ENCODE measurements around the gene TSG101.

DNA sequence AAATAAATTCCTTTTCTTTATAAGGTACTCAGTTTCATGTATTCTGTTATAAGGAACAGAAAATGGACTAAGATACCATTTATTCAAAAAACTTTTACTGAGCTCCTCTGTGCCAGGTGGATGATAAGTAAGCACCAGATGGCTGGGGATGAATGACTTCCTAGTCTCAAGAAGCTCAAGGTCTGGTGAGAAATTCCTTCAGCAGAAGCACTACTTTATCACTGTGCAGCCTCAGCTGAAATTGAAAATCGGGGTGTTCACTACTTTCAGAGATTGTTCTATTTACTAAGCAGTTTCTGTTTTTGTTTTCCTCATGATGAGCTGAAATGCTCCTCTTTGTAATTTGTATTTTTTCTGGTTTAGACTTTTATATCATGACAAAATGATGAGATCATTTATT, 63.3 kb downstream of the TSG101 start:
- no peak for TF ChIP-seq CTCF (conservative IDR thresholded peaks at IDR 0.05; ENCODE audit: low read depth, low read length)
- no peak for TF ChIP-seq EZH2phosphoT487 (IDR thresholded peaks at IDR 0.05; ENCODE audit: borderline replicate concordance, low read length)

Measured in PC-3 (cell line).